HL-60/S4 treated with phorbol 12-myristate 13-acetate at 8.2 ng/mL for 4 days and 3 days (cell line): ENCODE measurements around the gene ELMO3.

Experiments used
- in situ Hi-C: fragments of 300-500 bp; cut with MboI; formaldehyde crosslinking; loops from 2 replicates; pipeline ENCODE4 v1.15.0; 2022; ENCODE audit warnings: low sequenced_read_pairs

The ELMO3 gene

DNA sequence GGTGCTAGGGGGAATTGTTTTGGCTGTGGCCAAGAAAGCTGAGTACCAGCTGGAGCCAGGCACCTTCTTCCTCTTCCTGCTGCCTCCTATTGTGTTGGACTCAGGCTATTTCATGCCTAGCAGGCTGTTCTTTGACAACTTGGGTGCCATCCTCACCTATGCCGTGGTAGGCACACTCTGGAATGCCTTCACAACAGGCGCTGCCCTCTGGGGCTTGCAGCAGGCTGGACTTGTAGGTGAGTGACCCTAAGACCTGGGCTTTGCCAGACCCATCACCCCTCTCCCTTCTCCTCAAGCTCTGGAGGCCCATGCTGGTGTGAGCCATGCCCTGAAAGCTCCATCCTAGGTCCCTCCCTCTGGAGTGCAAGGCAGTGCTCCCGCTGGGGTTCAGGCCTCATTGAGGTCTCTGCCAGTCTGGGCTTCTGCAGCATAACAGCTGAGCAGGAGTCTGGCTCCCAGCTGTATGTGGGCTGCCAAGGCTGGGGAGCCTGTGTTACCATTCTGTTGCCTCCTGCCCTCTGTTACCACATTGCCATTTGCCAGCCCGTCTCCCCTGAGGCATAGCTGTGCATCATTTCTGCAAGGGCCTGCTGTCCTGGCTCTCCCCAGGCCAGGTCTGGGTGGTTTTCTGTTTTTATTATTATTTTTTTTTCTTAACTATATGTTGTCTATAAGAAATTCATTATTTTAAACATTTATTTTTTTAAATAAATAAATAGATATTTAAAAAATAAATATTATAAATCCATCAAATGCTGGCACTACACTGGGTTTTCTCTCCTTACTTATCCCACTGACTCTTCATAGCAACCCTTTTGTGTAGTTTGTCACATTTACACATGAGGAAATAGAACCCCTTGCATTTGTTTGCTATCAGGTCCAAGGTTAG, 53.9 kb downstream of the ELMO3 start:
- in situ Hi-C loops = no loop called here
